HepG2 (cell line): ENCODE measurements around the gene CSTB. TPM values are rescaled to one million over a fixed set of nuclear protein-coding genes. Genes with fewer than 3 reads are reported as not detected.

ENCODE experiments used
- ARHGAP35 ChIP-seq: sonication (generic); formaldehyde crosslinking; IDR thresholded peaks from 2 replicates; pipeline ENCODE4 v1.9.0; 2022; ENCODE audit warnings: mild to moderate bottlenecking, inconsistent platforms, moderate library complexity, missing genetic modification reagents, borderline replicate concordance
- ARID5B ChIP-seq: IDR thresholded peaks from 2 replicates; pipeline ENCODE4 v1.4.0; 2020; ENCODE audit warnings: mild to moderate bottlenecking, missing genetic modification reagents
- ATF1 ChIP-seq: IDR thresholded peaks from 2 replicates; pipeline ENCODE4 v1.6.1; 2016; ENCODE audit warnings: mild to moderate bottlenecking, control low read depth
- CC2D1A ChIP-seq: sonication (generic); formaldehyde crosslinking; IDR thresholded peaks from 2 replicates; pipeline ENCODE4 v1.8.1; 2023; ENCODE audit warnings: mild to moderate bottlenecking, missing genetic modification reagents
- KAT8 ChIP-seq: IDR thresholded peaks from 2 replicates; pipeline ENCODE4 v1.6.1; 2016; ENCODE audit warnings: missing genetic modification reagents, missing compliant biosample characterization
- MBD4 ChIP-seq: IDR thresholded peaks from 2 replicates; pipeline ENCODE4 v1.6.1; 2012; ENCODE audit warnings: low read length, inconsistent platforms, borderline replicate concordance
- MTA1 ChIP-seq: sonication (generic); formaldehyde crosslinking; IDR thresholded peaks from 2 replicates; pipeline ENCODE4 v1.4.0; 2020; ENCODE audit warnings: missing genetic modification reagents, mild to moderate bottlenecking, borderline replicate concordance
- MTA3 ChIP-seq: sonication (generic); formaldehyde crosslinking; IDR thresholded peaks from 2 replicates; pipeline ENCODE4 v1.4.0; 2020; ENCODE audit warnings: missing genetic modification reagents
- POLR2A ChIP-seq, 2 experiments: IDR thresholded peaks; 2 replicates each; pipeline ENCODE4 v1.6.1; 2011; ENCODE audit warnings: low read depth in 2 of 2, low read length in 2 of 2, mild to moderate bottlenecking in 1 of 2, moderate library complexity in 1 of 2; ENCODE audit not compliant: insufficient read depth in 1 of 2
- POLR2AphosphoS5 ChIP-seq: IDR thresholded peaks from 2 replicates; pipeline ENCODE4 v1.6.1; 2012; ENCODE audit warnings: low read depth, low read length
- STAG1 ChIP-seq: sonication (generic); formaldehyde crosslinking; IDR thresholded peaks from 2 replicates; pipeline ENCODE4 v1.4.0; 2020; ENCODE audit warnings: missing genetic modification reagents
- TRIM22 ChIP-seq: fragments of 450-650 bp; IDR thresholded peaks from 2 replicates; pipeline ENCODE4 v1.6.1; 2017
- XRCC5 ChIP-seq: fragments of 200-400 bp; formaldehyde crosslinking; optimal IDR thresholded peaks from 2 replicates; pipeline ENCODE3; 2017; ENCODE audit warnings: mild to moderate bottlenecking, low read length
- ZNF232 ChIP-seq: sonication (generic); formaldehyde crosslinking; IDR thresholded peaks from 2 replicates; pipeline ENCODE4 v1.4.0; 2020; ENCODE audit warnings: missing genetic modification reagents, borderline replicate concordance
- ZNF264 ChIP-seq: sonication (generic); formaldehyde crosslinking; IDR thresholded peaks from 2 replicates; pipeline ENCODE4 v1.4.0; 2020; ENCODE audit warnings: missing genetic modification reagents
- ZNF280D ChIP-seq: sonication (generic); formaldehyde crosslinking; IDR thresholded peaks from 2 replicates; pipeline ENCODE4 v1.5.1; 2020; ENCODE audit warnings: mild to moderate bottlenecking, missing genetic modification reagents
- ZNF331 ChIP-seq: sonication (generic); formaldehyde crosslinking; IDR thresholded peaks from 2 replicates; pipeline ENCODE4 v1.4.0; 2020; ENCODE audit warnings: missing genetic modification reagents
- ZNF335 ChIP-seq: sonication (generic); formaldehyde crosslinking; IDR thresholded peaks from 2 replicates; pipeline ENCODE4 v1.4.0; 2020; ENCODE audit warnings: missing genetic modification reagents
- ZNF543 ChIP-seq: sonication (generic); formaldehyde crosslinking; IDR thresholded peaks from 2 replicates; pipeline ENCODE4 v1.4.0; 2020; ENCODE audit warnings: mild to moderate bottlenecking, missing genetic modification reagents
- ZNF660 ChIP-seq: sonication (generic); formaldehyde crosslinking; IDR thresholded peaks from 2 replicates; pipeline ENCODE4 v1.5.1; 2020; ENCODE audit warnings: mild to moderate bottlenecking, low read depth, missing genetic modification reagents, borderline replicate concordance
- ZNF710 ChIP-seq: sonication (generic); formaldehyde crosslinking; IDR thresholded peaks from 2 replicates; pipeline ENCODE4 v1.5.0; 2020; ENCODE audit warnings: mild to moderate bottlenecking, missing genetic modification reagents, borderline replicate concordance
- polyA plus RNA-seq, 8 experiments: library from polyadenylated mRNA; depleted of rRNA in 3 of 8; stranded (reverse) in 7 of 8; unstranded in 1 of 8; fragments of >200 nt; fragmentation: Illumina TruSeq in 4 of 8; extraction: Trizol in 4 of 8; gene quantifications; 2 replicates each; pipeline versions ENCODE4 v1.2.1 to v1.2.3, GENCODE V29; 2011 to 2016; ENCODE audit warnings: low read depth in 4 of 8, missing spikeins in 1 of 8, mixed read lengths in 1 of 8; ENCODE audit not compliant: insufficient read depth in 1 of 8
- total RNA-seq, 5 experiments: library from RNA; depleted of rRNA; stranded (reverse); fragments of >200 nt; fragmentation: Illumina TruSeq; extraction: Trizol; gene quantifications; 2 replicates each; pipeline ENCODE4 v1.2.3, GENCODE V29; 2016; ENCODE audit warnings: low read depth in 1 of 5

CSTB gene
- total and polyA plus RNA-seq, 2 of the 13 experiments (the other 11 are each of a cell fraction or from before 2014, with no cell fraction given) = 11.7 to 94.1 TPM

GRCh38 chr21:43775795-43776430, at the start of gene CSTB (continued):
- peak; percentile 53; the same call in 1 of the 2 replicates for TF ChIP-seq KAT8 (CRISPR knock-in tag)
- no peak for TF ChIP-seq CC2D1A (CRISPR knock-in tag)
- TF ChIP-seq ZNF264 (CRISPR knock-in tag) = no peak
- TF ChIP-seq ZNF660 = no peak
- TF ChIP-seq ARID5B (CRISPR knock-in tag) = peak; percentile 43; the same call in 1 of the 2 replicates
- TF ChIP-seq STAG1 (CRISPR knock-in tag) = no peak
- no peak for TF ChIP-seq ZNF710
- TF ChIP-seq ARHGAP35 (CRISPR knock-in tag) = no peak
- no peak for TF ChIP-seq ZNF280D (CRISPR knock-in tag)
- TF ChIP-seq ATF1 (CRISPR knock-in tag) = no peak
- 0 out of 2 replicates have a peak, but pooled peaks have one; percentile 49 for TF ChIP-seq ZNF232 (CRISPR knock-in tag)
- peak; percentile 77 for TF ChIP-seq POLR2AphosphoS5
- TF ChIP-seq ZNF331 (CRISPR knock-in tag) = no peak
- TF ChIP-seq MTA3 (CRISPR knock-in tag) = no peak
- TF ChIP-seq MBD4 = no peak
- TF ChIP-seq POLR2A (IDR thresholded peaks at IDR 0.05; ENCODE audit: insufficient read depth in 1 of 2, low read depth in 2 of 2, low read length in 2 of 2) = peak in 1 of 2 experiments; percentile 80; a peak in 2 of 4 replicates
- no peak for TF ChIP-seq ZNF335 (CRISPR knock-in tag)
- TF ChIP-seq XRCC5 = peak; percentile 35
- no peak for TF ChIP-seq TRIM22
- peak; percentile 28; the same call in 1 of the 2 replicates for TF ChIP-seq ZNF543
- TF ChIP-seq MTA1 = no peak
